Endothelial cell of umbilical vein (primary cell): ENCODE data around the gene SEMA3E.

ENCODE experiments used
- CTCF ChIP-seq, 2 donors: IDR thresholded peaks; 1 replicate in 1 of 2; 2 replicates in 1 of 2; pipeline ENCODE4 v1.5.1; 2011; ENCODE audit warnings: low read length in 2 of 2, mild to moderate bottlenecking in 2 of 2, moderate library complexity in 2 of 2, control low read depth in 1 of 2, inconsistent platforms in 1 of 2, low read depth in 1 of 2; ENCODE audit not compliant: insufficient read depth in 1 of 2; ENCODE audit errors: extremely low read depth in 1 of 2
- EZH2 ChIP-seq: IDR thresholded peaks from 2 replicates; pipeline ENCODE4 v1.6.1; 2012; ENCODE audit warnings: borderline replicate concordance, low read depth, mild to moderate bottlenecking, moderate library complexity, low read length, inconsistent platforms; ENCODE audit not compliant: severe bottlenecking
- FOS ChIP-seq: IDR thresholded peaks from 2 replicates; pipeline ENCODE4 v1.6.1; 2011; ENCODE audit warnings: mild to moderate bottlenecking, low read length, moderate library complexity, borderline replicate concordance; ENCODE audit not compliant: insufficient read depth
- JUN ChIP-seq: IDR thresholded peaks from 2 replicates; pipeline ENCODE4 v1.6.1; 2011; ENCODE audit warnings: borderline replicate concordance, low read depth; ENCODE audit not compliant: insufficient read length, insufficient read depth
- MAX ChIP-seq: IDR thresholded peaks from 2 replicates; pipeline ENCODE4 v1.6.1; 2011; ENCODE audit not compliant: insufficient read depth, insufficient read length
- MYC ChIP-seq: IDR thresholded peaks from one replicate; pipeline ENCODE4 v1.6.1; 2011; ENCODE audit warnings: mild to moderate bottlenecking, low read depth, low read length
- POLR2A ChIP-seq: IDR thresholded peaks from 2 replicates; pipeline ENCODE4 v1.6.1; 2012; ENCODE audit warnings: low read depth, mild to moderate bottlenecking, control low read depth, low read length
- POLR2AphosphoS5 ChIP-seq: IDR thresholded peaks from 2 replicates; pipeline ENCODE4 v1.6.1; 2012; ENCODE audit warnings: low read depth, mild to moderate bottlenecking, control low read depth, low read length, moderate library complexity; ENCODE audit not compliant: insufficient read depth

- TF ChIP-seq CTCF (IDR thresholded peaks at IDR 0.05; ENCODE audit: extremely low read depth in 1 of 2, insufficient read depth in 1 of 2, low read depth in 1 of 2, low read length in 2 of 2) (no peak), EZH2 (no peak), POLR2A (no peak), MAX (no peak), MYC (no peak), POLR2AphosphoS5 (no peak), JUN (no peak), FOS (no peak)
Observed at GRCh38 chr7:83603649-83604048, 45.3 kb downstream of the SEMA3E start.
